ENCODE results near the gene U2AF2. TPM values are rescaled to one million over a fixed set of nuclear protein-coding genes. Genes with fewer than 3 reads are reported as not detected.

Gene U2AF2
- polyA plus RNA-seq, 1 experiment: 90.7 TPM

- H3K9me3 ChIP-seq (ENCODE audit: control insufficient read depth, insufficient read depth, low read length): no peaks in the 10 kb centered on the region; the same call in 1 of the 2 replicates
- CTCF ChIA-PET: no interaction called here
- POLR2A ChIA-PET: no interaction called here
Measured at GRCh38 chr19:55650126-55650557, 4.7 kb upstream of the U2AF2 start.

DNA sequence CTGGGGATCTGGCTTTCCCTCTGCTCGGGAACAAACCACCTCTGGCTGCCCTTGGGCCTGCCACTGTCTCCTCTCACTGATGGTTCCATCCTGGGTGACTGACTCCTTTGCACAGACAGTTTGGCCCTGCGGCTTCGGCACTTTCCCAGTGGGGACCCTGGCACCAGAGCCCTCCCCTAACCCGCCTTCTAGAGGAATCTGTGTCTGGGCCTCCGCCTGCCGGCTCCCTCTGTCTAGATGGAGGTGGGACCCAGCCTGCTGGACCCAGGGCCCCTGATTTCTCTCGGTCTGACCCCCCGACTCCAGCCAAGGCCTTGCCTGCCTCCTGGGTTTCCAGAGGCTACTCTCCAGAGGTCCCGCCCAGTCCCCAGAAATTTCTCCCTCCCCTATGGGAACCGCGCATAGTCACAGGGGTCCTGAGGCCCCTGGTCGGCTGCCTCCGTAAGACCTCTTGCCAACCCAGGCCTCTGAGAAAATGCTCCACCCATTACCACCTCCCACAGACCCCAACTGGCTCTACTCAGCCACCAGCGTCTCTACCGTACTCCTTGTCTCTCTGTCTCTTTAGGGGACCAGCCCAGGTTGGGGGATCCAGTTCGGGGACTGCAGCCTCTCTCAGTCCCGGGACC is 4.1 kb upstream of the U2AF2 start:
- no peak for DNase-seq (ENCODE audit: low read depth, low spot score)
- Histone ChIP-seq H3K27ac (ENCODE audit: low read depth, low read length) (no peak overlapping the region), H3K27me3 (ENCODE audit: control insufficient read depth, insufficient read depth, low read length) (no peaks in the 10 kb centered on the region), H3K4me3 (ENCODE audit: low read depth, low read length) (no peak overlapping the region), H3K9me3 (ENCODE audit: control insufficient read depth, insufficient read depth, low read length) (no peaks in the 10 kb centered on the region; the same call in 1 of the 2 replicates)
- TF ChIP-seq, protein P1, sequence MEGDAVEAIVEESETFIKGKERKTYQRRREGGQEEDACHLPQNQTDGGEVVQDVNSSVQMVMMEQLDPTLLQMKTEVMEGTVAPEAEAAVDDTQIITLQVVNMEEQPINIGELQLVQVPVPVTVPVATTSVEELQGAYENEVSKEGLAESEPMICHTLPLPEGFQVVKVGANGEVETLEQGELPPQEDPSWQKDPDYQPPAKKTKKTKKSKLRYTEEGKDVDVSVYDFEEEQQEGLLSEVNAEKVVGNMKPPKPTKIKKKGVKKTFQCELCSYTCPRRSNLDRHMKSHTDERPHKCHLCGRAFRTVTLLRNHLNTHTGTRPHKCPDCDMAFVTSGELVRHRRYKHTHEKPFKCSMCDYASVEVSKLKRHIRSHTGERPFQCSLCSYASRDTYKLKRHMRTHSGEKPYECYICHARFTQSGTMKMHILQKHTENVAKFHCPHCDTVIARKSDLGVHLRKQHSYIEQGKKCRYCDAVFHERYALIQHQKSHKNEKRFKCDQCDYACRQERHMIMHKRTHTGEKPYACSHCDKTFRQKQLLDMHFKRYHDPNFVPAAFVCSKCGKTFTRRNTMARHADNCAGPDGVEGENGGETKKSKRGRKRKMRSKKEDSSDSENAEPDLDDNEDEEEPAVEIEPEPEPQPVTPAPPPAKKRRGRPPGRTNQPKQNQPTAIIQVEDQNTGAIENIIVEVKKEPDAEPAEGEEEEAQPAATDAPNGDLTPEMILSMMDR (IDR thresholded peaks at IDR 0.05; ENCODE audit: low read depth, low read length): no peak
- POLR2A ChIA-PET: no interaction called here
- CTCF ChIA-PET: no interaction called here

More at GRCh38 chr19:55650126-55650557, 4.7 kb upstream of the U2AF2 start:
- TF ChIP-seq, protein P1 (IDR thresholded peaks at IDR 0.05; ENCODE audit: low read depth, low read length): no peak
- H3K27me3 ChIP-seq (ENCODE audit: control insufficient read depth, insufficient read depth, low read length): no peaks in the 10 kb centered on the region
- no peak overlapping the region for H3K27ac ChIP-seq (ENCODE audit: low read depth, low read length)
- H3K4me3 ChIP-seq (ENCODE audit: low read depth, low read length): no peak overlapping the region
- DNase-seq (ENCODE audit: low read depth, low spot score): no peak

DNA sequence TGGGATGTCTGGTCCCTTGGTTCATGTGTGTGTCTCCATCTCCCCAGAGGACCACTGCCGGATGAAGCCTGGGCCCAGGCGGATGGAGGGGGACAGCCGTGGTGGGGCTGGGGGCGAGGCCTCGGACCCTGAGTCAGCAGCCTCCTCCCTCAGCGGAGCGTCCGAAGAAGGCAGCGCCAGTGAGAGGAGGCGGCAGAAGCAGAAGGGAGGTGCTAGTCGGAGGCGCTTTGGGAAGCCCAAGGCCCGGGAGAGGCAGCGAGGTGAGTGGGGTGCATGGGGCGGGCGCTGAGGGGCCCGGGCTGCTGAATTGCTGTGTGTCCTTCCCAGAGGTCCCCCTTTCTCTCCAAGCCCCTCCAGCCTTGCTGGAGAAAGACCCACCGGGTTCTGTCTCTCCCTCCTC is 3.6 kb upstream of the U2AF2 start:
- TF ChIP-seq, protein P1 (IDR thresholded peaks at IDR 0.05; ENCODE audit: low read depth, low read length): no peak
- ChIA-PET POLR2A (no interaction called here), CTCF (no interaction called here)
- Histone ChIP-seq H3K4me3 (ENCODE audit: low read depth, low read length) (no peak overlapping the region), H3K27me3 (ENCODE audit: control insufficient read depth, insufficient read depth, low read length) (no peaks in the 10 kb centered on the region), H3K9me3 (ENCODE audit: control insufficient read depth, insufficient read depth, low read length) (no peaks in the 10 kb centered on the region; the same call in 1 of the 2 replicates), H3K27ac (ENCODE audit: low read depth, low read length) (no peak overlapping the region)
- DNase-seq (ENCODE audit: low read depth, low spot score): no peak

DNA sequence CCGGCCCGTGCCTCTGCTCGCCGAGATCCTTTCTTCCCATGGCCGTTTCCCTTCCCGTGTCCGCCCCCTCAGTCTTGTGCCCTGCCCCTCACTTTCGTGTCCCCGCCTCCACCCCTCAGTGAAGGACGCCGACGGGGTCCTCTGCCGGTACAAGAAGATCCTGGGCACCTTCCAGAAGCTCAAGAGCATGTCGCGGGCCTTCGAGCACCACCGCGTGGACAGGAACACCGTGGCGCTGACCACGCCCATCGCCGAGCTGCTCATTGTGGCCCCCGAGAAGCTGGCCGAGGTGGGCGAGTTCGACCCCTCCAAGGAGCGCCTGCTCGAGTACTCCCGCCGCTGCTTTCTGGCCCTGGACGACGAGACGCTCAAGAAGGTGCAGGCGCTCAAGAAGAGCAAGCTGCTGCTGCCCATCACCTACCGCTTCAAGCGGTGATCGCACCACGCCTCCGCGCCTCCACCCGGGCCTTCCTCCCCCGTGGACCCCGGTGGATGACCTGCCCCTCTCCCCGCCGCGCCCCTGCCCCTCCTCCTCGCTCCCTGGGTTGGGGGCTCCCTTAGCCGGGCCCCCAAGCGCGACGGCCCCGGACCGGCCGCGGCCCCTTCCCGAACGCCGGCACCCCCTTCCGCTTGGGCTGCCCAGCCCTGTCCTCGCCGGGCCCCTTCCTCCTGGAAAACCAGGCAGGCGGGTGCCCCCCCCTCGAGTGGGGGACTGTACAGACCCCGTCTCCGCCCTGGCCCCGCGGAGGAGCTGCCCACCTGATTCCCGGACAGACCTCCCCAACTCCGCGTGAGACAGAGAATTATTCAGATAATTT is 2.3 kb upstream of the U2AF2 start:
- no peak for DNase-seq (ENCODE audit: low read depth, low spot score)
- Histone ChIP-seq H3K27me3 (ENCODE audit: control insufficient read depth, insufficient read depth, low read length) (no peaks in the 10 kb centered on the region), H3K27ac (ENCODE audit: low read depth, low read length) (no peak overlapping the region), H3K9me3 (ENCODE audit: control insufficient read depth, insufficient read depth, low read length) (no peaks in the 10 kb centered on the region; the same call in 1 of the 2 replicates), H3K4me3 (ENCODE audit: low read depth, low read length) (no peak overlapping the region)
- ChIA-PET POLR2A (interaction anchor here (0.7 kb wide), 1 partner anchor 16 kb away, joined by 4 read pairs; no protein-coding TSS in a partner anchor), CTCF (interaction anchor here (0.6 to 1.7 kb wide), 15 partner anchors 8 to 1253 kb away, joined by 3 to 16 read pairs (median 6); partner anchors contain the start of gene ZNF784)
- TF ChIP-seq, protein P1 (IDR thresholded peaks at IDR 0.05; ENCODE audit: low read depth, low read length): no peak
